HL-60 (cell line): ENCODE data around the gene ZNRF2.

Source experiments
- CTCF ChIP-seq: IDR thresholded peaks from one replicate; pipeline ENCODE4 v1.5.1; 2011; ENCODE audit warnings: low read length, control low read depth, inconsistent platforms; ENCODE audit not compliant: insufficient read depth
- GABPA ChIP-seq: IDR thresholded peaks from 2 replicates; pipeline ENCODE4 v1.6.1; 2012; ENCODE audit warnings: low read depth
- POLR2AphosphoS5 ChIP-seq: IDR thresholded peaks from 2 replicates; pipeline ENCODE4 v1.6.1; 2012; ENCODE audit warnings: low read depth
- REST ChIP-seq: IDR thresholded peaks from 2 replicates; pipeline ENCODE4 v1.6.1; 2012; ENCODE audit warnings: low read depth; ENCODE audit not compliant: insufficient replicate concordance

GRCh38 chr7:30245913-30246312 is 38.5 kb upstream of the ZNRF2 start:
- no peak for TF ChIP-seq CTCF
- TF ChIP-seq REST = no peak
- no peak for TF ChIP-seq GABPA
- no peak for TF ChIP-seq POLR2AphosphoS5
